HK-2 (cell line): ENCODE data around the gene ARNT2.

Experiments
- DNase-seq: peaks from one replicate; pipeline ENCODE4 v3.0.0-alpha.2; 2018; ENCODE audit not compliant: unreplicated experiment

Gene ARNT2

DNA sequence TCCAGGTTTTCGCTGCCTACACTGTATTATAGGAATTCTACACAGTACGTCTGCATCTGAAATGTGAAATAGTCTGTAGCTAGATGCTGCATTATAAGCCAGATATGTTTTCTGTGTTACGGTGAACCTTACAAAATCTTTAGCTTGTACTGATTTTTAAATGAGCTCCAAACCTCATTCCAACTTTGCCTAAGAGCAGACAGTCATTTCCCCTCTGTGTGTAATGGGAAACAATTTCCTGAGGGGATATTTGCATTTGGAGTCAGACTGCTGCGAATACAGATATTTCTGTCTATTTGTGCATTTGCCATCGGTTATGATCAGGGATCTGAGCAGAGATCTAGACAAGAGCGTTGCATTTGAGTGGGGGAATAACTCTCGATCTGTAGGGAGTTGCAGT is 37.5 kb downstream of the ARNT2 start:
- no peak for DNase-seq

DNA sequence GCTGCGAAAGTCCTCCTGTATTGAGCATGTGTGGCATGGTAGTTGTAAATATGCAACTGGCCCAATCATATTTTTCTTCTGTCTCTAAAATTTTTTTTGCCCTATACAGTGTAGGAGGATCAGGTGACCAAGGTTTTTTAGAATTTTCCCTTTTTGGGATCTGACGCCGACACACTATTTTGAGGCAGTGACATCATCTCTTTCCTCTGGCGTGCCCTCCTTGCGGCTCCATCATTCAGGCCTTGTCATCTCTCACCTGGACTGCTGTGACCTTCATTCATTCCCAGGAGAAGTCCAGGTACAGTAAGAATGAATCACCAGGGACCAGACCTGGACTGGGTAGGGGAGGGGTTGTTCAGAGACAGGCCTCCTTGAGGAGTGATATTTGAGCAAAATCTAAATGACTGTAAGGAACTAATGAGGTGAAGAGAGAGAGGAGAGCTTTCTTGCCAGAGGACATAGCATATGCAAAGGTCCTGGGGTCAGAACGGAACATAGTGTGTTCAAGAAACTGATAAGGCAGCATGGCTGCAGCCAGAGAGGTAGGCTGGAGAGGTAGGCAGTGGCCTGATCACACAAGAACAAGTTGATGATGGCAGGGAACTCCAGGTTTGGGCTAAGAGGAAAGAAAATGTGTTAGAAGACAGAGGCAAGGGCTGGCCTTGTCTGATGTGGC is 38.7 kb downstream of the ARNT2 start:
- DNase-seq = no peak

GRCh38 chr15:80444680-80445251 is 40.6 kb downstream of the ARNT2 start:
- no peak for DNase-seq

GRCh38 chr15:80445300-80446041 is 41.3 kb downstream of the ARNT2 start:
- no peak for DNase-seq

DNA sequence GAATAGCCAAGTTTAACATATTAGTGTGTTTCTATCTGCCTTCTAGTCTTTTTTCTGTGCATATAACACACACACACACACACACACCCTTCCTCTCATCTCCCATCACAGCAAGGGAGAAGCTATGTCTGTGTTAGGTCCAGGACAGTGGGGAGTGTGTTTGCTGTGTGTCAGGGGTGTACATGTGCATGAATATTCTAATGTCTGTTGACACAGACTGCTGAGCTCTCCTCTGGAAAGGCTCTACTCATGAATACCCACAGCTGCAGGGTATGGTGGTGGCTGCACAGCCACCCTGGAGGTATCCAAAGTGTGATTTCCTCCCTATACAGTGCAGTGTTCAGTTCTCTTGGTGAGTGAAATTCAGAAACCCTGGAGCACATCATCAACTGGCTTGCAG is 42.9 kb downstream of the ARNT2 start:
- DNase-seq = no peak

GRCh38 chr15:80449825-80450224 is 45.6 kb downstream of the ARNT2 start:
- DNase-seq = no peak

GRCh38 chr15:80450811-80451321 is 46.7 kb downstream of the ARNT2 start:
- no peak for DNase-seq

GRCh38 chr15:80452166-80452565 is 48.0 kb downstream of the ARNT2 start:
- DNase-seq = no peak

GRCh38 chr15:80455051-80455648 is 51.0 kb downstream of the ARNT2 start:
- DNase-seq = no peak

DNA sequence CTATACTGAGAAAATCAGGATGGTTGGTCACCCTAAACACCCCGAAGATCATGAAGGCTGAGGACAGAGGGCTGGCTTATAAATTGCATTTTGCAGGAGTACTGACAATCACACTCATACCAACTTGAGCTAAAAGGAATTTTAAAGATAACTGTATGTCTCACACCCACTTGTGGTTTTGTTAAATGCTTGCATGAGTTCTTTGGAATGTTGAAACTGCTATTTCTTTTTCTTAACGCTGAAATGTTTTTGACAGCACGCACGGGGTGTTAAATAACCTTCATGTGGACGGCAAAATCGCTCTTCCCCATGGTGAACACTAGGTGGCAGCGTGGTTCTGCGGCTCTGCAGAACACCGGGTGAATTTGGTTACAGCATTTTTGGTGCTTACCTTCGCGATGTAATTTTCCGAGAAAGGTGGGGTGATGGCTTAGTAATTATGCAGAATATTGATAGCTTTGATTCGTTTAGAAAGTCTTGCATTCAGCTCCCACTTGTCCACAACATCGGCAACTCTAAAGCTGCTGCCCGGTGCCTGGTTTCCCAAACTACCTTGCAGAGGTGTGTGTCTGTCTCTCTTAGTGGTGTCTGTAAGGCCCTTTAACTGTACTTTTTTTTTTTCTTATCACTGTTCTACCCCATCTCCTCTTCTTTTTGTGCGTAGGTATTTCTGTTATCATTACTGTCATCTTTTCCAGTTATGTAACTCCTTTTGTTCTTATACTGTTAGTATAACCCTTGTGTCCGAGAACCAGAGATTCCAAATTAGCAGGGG is 51.7 kb downstream of the ARNT2 start:
- DNase-seq = peak; percentile 52

DNA sequence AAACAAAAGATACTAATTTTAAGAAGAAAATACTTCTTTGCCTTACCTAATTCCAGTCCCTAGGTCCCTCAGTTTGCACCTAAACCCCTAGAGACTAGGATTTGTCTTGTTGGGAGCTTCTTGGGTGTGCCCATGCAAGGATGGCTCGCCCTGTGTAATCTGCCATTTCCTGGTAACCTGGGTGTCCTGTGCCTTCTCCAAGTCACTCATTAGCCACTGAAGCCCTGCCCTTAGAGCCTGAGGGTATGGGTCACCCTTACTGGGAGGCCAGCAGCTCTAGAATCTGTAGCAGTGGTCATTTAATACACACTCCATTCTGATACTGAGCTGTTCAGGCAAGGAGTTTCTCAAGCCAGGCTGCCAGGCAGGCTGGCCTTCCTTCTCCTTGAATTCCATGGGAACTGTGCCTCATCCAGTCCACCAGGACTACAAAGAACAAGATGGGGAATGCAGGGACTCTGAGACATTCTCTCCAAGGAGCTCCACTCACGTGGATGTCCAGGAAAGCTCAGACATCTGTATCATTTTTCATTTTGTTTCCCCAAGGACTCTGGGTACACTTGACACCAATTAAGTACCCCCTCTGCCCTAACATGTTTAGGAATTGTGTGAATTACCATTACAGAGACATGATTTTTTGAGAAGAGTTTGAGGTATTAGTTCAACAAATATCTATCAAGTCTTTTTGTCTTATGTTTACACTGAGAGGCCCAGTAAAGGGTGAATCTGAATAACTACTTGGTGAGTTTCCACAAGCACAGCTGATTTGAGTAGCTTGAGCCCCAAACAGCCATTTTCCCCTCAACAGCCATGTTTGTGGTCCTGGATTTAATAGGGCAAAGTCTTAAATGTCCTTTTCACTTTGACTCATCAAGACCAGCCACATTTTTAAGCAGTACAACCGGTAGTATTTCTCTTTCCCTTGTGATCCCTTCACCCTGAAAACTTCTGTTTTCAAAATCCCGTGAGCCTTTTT is 52.6 kb downstream of the ARNT2 start:
- peak; percentile 9 for DNase-seq

DNA sequence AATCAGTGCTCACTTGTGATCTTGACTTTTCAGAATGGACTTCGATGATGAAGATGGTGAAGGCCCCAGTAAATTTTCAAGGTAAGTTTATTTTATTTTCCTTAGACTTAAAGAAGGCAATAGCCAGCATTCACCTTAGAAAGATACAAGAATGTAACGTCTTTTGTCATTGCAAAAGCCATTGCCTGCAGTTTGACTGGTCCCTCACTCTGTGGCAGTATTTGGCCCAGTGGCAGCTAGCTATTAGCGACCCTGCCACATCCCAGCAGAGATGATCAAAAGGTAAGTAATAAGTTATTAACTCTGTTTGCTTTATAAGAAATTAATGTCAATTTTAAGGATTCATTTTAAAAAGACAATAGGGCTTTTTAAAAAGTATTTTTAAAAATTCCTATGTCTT is 53.7 kb downstream of the ARNT2 start:
- no peak for DNase-seq

DNA sequence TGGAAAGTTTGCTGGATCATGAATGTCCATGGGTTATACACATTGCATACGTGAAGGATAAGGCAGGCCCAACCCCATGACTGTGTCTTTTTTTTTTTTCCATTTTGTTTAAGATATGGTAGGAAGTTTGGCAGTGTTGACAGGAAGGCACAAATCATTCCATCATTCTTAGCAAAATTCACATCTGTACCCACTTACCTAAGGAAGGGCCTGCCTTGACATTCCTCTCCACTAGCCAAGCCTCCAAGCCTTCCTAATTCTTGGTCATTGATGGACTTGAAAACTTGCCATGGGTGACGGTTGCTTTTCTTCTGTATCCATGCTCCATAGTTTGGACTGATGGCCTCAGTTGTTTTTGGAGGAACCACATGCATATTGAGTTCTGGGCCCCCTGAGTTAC is 54.4 kb downstream of the ARNT2 start:
- no peak for DNase-seq

DNA sequence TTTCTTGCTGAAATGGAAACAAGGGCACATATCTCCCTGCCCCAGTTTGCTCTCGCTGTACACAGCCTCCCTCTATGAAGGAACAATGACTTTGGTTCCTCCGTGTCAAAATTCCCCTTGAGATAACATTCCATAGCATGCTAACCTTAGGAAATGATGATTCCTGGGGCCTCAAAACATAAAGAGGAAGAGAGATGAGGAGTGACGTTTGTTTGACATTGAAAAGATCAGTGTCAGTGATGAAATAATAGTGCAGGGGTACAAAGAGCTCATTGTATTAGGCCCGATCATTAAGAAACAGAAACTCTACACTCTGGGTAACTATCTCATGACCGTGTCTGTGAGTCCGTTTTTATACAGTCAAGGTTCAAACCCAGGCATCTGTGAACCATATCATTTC is 55.2 kb downstream of the ARNT2 start:
- no peak for DNase-seq

DNA sequence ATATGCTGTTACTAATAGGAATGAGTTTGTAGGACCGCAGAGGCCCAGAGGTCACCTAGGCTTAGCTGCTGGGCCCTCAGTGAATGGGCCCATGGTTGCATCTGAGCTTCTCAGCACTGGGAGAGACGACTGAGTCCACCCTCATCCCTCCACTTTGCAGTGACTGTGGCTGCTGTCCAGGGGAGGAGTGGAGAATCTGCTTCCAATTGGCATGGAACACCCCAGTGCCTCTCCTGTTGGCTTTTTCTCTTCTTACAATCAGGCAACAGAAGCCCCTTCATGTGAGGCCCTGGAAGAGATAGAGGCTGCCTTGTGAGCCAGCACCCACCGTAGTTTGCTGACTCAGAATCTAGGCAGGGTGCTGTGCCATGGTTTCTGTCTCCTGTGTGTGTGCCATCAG is 55.6 kb downstream of the ARNT2 start:
- DNase-seq = no peak

DNA sequence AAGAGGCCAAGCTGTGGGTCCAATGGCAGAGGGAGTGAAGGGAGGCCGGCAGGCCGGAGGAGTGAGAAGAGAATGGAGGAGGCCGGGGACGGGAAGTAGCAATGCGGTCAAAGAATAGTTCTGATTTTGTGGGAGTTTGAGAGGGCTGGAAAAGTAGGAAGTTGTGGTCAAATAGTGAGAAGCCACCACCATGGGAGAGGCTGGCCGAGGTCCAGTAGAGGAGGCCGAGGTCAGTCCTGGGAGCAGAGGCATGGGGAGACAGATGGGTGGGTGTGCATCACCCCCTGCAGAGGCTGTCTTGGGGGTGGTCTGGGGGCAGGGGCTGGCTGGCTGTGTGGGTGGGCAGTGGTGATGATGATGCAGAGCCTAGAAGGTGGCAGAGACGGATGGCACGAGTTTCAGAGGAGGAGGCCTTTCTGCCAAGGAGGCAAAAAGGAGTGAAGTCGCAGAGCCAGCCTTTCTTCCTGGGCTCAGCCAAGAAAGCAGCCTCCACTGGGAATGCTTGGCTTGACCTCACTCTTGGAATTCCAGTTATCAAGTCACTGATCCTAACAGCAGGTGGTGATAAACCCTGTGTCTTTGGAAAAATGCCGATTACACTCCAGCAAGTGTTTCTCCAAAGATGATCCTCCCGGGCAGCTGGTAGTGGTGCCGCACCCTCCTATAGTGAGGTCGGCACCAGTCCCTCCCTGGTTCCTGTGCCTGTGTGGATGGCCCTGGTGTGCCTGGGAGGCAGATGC is 57.3 kb downstream of the ARNT2 start:
- DNase-seq = no peak

DNA sequence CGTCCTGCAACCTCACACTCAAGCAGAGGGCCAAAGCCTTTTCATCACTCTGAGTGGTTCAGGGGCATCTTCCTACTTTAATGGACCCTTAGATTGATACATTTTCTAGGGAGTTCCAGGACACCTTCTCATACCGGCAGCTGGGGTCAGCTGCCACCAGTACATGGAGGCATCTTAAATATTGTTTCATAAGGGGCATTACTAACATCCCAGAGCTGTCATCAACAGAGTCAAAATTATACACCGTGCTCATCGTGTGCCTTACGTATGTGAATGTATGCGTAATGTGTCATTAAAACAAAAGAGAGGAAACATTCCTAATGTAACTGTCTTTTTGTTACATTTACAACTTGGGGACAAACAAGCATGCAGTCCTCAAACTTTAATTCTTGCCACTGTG is 57.9 kb downstream of the ARNT2 start:
- DNase-seq = no peak

DNA sequence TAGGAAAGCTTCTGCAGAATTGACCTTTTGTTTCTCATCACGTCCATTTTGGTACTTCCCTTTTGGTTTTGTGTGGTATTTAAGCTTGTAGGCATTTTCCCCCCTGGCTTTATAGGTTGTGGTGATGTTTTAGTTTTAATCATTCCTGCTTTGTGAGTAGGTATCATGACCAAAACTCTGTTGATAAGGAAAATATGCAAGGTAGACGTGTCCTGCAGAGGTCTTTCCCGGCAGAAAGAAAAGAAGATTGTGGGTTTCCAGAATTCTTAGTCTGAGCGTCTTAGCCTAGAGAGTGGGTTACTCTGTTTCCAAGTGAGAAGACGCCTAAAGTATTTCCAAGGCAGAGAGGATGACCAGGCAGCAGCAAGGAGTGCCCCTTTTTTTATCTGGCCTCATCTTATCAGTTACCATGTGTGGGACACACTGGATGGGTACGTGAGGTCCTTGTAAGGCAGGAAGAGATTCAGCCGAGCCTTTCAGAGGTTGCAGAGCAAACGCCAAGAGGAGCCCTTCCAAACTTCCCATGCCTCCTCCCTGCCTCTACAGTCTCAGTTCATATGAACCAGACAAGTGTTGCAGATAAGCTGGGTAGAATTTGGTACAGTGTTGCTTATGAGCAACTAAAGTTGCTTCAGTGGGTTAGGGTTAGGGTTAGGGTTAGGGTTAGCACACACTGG is 58.8 kb downstream of the ARNT2 start:
- no peak for DNase-seq

GRCh38 chr15:80464951-80465625 is 60.9 kb downstream of the ARNT2 start:
- no peak for DNase-seq
